Vagina (tissue), 2 donors: ENCODE measurements around the gene TAGLN2. TPM values are rescaled to one million over a fixed set of nuclear protein-coding genes. Genes with fewer than 3 reads are reported as not detected.

Experiments used
- DNase-seq, 2 donors: peaks; one replicate each; pipeline ENCODE4 v3.0.0-alpha.2; 2017; ENCODE audit errors: extremely low spot score in 2 of 2
- H3K27ac ChIP-seq: fragments of 200-600 bp; sonication (generic); one replicate; pipeline ENCODE4 v1.5.1; 2019
- H3K27me3 ChIP-seq: fragments of 200-600 bp; sonication (generic); one replicate; pipeline ENCODE4 v1.5.1; 2019
- H3K36me3 ChIP-seq, 2 donors: fragments of 200-600 bp; sonication (generic); one replicate each; pipeline ENCODE4 v1.5.1; 2017 to 2019
- H3K4me1 ChIP-seq: fragments of 200-600 bp; sonication (generic); one replicate; pipeline ENCODE4 v1.5.1; 2019
- H3K4me3 ChIP-seq, 2 donors: fragments of 200-600 bp; sonication (generic); 1 replicate in 1 of 2; 2 replicates in 1 of 2; pipeline ENCODE4 v1.5.1; 2016 to 2019
- H3K9me3 ChIP-seq: fragments of 200-600 bp; sonication (generic); one replicate; pipeline ENCODE4 v1.5.1; 2019
- POLR2A ChIP-seq, 2 donors: fragments of 450-650 bp; IDR thresholded peaks; one replicate each; pipeline ENCODE4 v1.6.1; 2017; ENCODE audit warnings: antibody characterized with exemption in 2 of 2, mild to moderate bottlenecking in 2 of 2, moderate library complexity in 2 of 2
- POLR2AphosphoS5 ChIP-seq, 2 donors: sonication (generic); formaldehyde crosslinking; IDR thresholded peaks; one replicate each; pipeline ENCODE4 v1.9.0; 2017; ENCODE audit warnings: antibody characterized with exemption in 2 of 2, mild to moderate bottlenecking in 2 of 2, low read depth in 1 of 2; ENCODE audit not compliant: insufficient read depth in 1 of 2
- intact Hi-C: fragments of 100-400 bp; cut with DNase I; formaldehyde crosslinking; loops from one replicate; pipeline ENCODE4 v1.15.1; 2023
- total RNA-seq: library from RNA; depleted of rRNA; stranded (reverse); fragments of >200 nt; gene quantifications from one replicate; pipeline ENCODE4 v1.2.3, GENCODE V29; 2016
- TF ChIP-seq, protein P1 (sequence below), 3 experiments: fragments of 450-650 bp in 2 of 3; fragments of 200-600 bp in 1 of 3; sonication (generic) in 1 of 3; IDR thresholded peaks; one replicate each; pipeline ENCODE4 v1.5.1; 2017 to 2019; ENCODE audit warnings: antibody characterized with exemption in 3 of 3, mild to moderate bottlenecking in 2 of 3, moderate library complexity in 2 of 3

TAGLN2 gene
- total RNA-seq, result 290 TPM

GRCh38 chr1:159924791-159925718 is at the start of gene TAGLN2:
TSS of gene TAGLN2 (minus strand) at chr1:159925507. CDS start at chr1:159920509, 4,998 bp downstream.
- peak in 1 of 2 donors; percentile 92 for TF ChIP-seq POLR2A (IDR thresholded peaks at IDR 0.05)
- peak; percentile 71 to 99 for TF ChIP-seq POLR2AphosphoS5 (IDR thresholded peaks at IDR 0.05; ENCODE audit: insufficient read depth in 1 of 2, low read depth in 1 of 2)
- TF ChIP-seq, protein P1, sequence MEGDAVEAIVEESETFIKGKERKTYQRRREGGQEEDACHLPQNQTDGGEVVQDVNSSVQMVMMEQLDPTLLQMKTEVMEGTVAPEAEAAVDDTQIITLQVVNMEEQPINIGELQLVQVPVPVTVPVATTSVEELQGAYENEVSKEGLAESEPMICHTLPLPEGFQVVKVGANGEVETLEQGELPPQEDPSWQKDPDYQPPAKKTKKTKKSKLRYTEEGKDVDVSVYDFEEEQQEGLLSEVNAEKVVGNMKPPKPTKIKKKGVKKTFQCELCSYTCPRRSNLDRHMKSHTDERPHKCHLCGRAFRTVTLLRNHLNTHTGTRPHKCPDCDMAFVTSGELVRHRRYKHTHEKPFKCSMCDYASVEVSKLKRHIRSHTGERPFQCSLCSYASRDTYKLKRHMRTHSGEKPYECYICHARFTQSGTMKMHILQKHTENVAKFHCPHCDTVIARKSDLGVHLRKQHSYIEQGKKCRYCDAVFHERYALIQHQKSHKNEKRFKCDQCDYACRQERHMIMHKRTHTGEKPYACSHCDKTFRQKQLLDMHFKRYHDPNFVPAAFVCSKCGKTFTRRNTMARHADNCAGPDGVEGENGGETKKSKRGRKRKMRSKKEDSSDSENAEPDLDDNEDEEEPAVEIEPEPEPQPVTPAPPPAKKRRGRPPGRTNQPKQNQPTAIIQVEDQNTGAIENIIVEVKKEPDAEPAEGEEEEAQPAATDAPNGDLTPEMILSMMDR (IDR thresholded peaks at IDR 0.05), result no peak
- Histone ChIP-seq H3K4me1 (peaks cover 52% of the 10 kb centered on the region), H3K36me3 (peaks cover 0 to 4% of the 10 kb centered on the region in 2 donors), H3K27me3 (no peaks in the 10 kb centered on the region), H3K4me3 (peak within 1 kb of the TSS; percentile 78 to 96), H3K27ac (peak within 1 kb of the TSS; percentile 96), H3K9me3 (no peaks in the 10 kb centered on the region)
- intact Hi-C loops, result loop anchor here (5.0 to 10.0 kb wide), 2 partner anchors 68 to 170 kb away; partner anchors contain the start of gene IGSF8
- DNase-seq, result peak in 1 of 2 donors; percentile 97

GRCh38 chr1:159974350-159974965 is 49.2 kb upstream of the TAGLN2 start:
- intact Hi-C loops, result no loop called here
- no peaks in the 10 kb centered on the region for H3K9me3 ChIP-seq
- H3K27me3 ChIP-seq, result no peaks in the 10 kb centered on the region
- H3K36me3 ChIP-seq, result no peaks in the 10 kb centered on the region
- no peak for TF ChIP-seq POLR2A (IDR thresholded peaks at IDR 0.05)
- TF ChIP-seq POLR2AphosphoS5 (IDR thresholded peaks at IDR 0.05; ENCODE audit: insufficient read depth in 1 of 2, low read depth in 1 of 2), result no peak
- TF ChIP-seq, protein P1 (IDR thresholded peaks at IDR 0.05), result no peak
- peak; percentile 60 to 84 for DNase-seq
- no peak overlapping the region for H3K27ac ChIP-seq
- no peak overlapping the region for H3K4me3 ChIP-seq
- H3K4me1 ChIP-seq, result no peaks in the 10 kb centered on the region

DNA sequence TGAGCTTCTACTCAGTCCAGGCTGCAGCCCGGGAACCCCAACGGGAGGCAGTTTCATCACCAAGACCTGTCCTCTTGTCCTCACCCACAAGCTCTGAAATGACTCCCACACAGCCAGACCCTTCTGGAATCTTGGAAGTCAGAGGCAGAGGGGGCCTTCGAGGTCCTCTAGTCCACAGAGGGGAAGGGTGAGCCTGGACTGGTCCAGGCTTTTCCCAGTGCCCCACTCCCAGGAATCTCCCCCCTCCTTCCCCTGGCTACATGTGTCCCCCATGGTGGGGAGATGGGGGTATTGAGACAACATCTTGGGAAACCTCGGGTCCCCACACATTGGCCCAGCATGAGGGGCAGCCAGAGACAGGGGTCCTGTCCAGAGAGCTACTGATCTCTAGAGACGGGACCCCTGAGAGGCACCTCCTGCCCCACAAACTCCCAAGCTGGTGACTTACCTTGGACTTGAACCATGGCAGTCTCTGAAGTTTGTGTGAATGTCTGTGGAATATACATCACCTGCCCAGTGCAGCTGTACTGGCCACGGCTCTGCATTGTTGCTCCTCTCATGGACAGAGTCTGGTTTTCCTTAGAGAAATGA is 48.1 kb upstream of the TAGLN2 start:
- Histone ChIP-seq H3K4me1 (no peaks in the 10 kb centered on the region), H3K27me3 (no peaks in the 10 kb centered on the region), H3K9me3 (no peaks in the 10 kb centered on the region), H3K36me3 (no peaks in the 10 kb centered on the region), H3K4me3 (no peak overlapping the region), H3K27ac (no peak overlapping the region)
- TF ChIP-seq, protein P1 (IDR thresholded peaks at IDR 0.05), result no peak
- TF ChIP-seq POLR2AphosphoS5 (IDR thresholded peaks at IDR 0.05; ENCODE audit: insufficient read depth in 1 of 2, low read depth in 1 of 2), result no peak
- TF ChIP-seq POLR2A (IDR thresholded peaks at IDR 0.05), result no peak
- peak; percentile 78 to 90 for DNase-seq
- intact Hi-C loops, result no loop called here

DNA sequence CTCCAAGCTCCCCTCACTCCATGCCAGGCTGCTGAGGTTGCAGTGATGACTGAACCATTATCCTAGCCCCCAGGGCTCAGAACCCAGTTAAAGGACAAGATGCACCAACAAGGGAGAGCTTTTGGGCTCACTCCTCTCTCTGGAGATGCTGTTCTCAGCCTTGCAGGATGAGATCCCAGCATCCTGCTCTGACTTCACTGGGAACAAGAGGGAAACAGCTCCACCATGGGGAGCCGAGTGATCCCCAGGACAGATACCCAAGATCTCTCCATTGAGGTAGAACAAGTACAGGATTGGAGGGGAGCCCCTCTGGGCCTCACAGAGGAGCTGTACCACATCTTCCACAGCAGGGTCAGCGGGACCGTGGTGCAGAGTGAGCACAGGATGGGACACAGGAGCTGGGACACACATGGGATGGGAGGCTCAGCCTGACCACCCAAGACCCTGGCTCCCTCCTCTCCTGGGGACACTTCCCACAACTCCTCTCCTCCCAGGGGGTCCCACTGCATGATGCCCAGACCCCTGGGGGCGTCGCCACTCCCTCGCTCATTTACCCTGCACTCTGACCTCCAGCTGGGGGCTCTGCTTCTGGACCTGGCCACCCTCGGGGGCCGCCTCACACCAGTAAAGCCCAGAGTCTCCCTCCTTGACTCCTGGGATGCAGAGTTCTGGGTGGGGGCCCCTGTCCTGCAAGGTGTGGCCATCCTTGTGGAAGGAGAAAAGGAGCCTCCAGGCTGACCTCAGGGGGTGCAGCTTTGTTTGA is 47.3 kb upstream of the TAGLN2 start:
- intact Hi-C loops, result no loop called here
- H3K27me3 ChIP-seq, result no peaks in the 10 kb centered on the region
- no peaks in the 10 kb centered on the region for H3K4me1 ChIP-seq
- no peak overlapping the region for H3K4me3 ChIP-seq
- no peaks in the 10 kb centered on the region for H3K9me3 ChIP-seq
- no peaks in the 10 kb centered on the region for H3K36me3 ChIP-seq
- TF ChIP-seq, protein P1 (IDR thresholded peaks at IDR 0.05), result no peak
- no peak for TF ChIP-seq POLR2AphosphoS5 (IDR thresholded peaks at IDR 0.05; ENCODE audit: insufficient read depth in 1 of 2, low read depth in 1 of 2)
- no peak for TF ChIP-seq POLR2A (IDR thresholded peaks at IDR 0.05)
- peak; percentile 74 to 91 for DNase-seq
- H3K27ac ChIP-seq, result no peak overlapping the region
